ENCODE measurements around the gene MYOM3. TPM values are rescaled to one million over a fixed set of nuclear protein-coding genes. Genes with fewer than 3 reads are reported as not detected.
A peak's percentile ranks its signal among the peaks of the same experiment; 100 is the strongest.

MYOM3 gene
- total RNA-seq, 2 donors from 2014 or later: 3.3 to 28.5 TPM

GRCh38 chr1:24156542-24157260 is 44.8 kb upstream of the MYOM3 start:
- H3K36me3 ChIP-seq: no peaks in the 10 kb centered on the region
- H3K4me1 ChIP-seq (replicated peaks): no peaks in the 10 kb centered on the region
- no peaks in the 10 kb centered on the region for H3K9me3 ChIP-seq
- H3K4me3 ChIP-seq: no peak overlapping the region
- no peak for DNase-seq (ENCODE audit: low spot score)
- 95% methylated on average over 16 of the region's 18 CpGs for WGBS
- no peak for TF ChIP-seq POLR2A (IDR thresholded peaks at IDR 0.05)
- no peak for TF ChIP-seq CTCF (IDR thresholded peaks at IDR 0.05)
- TF ChIP-seq POLR2AphosphoS5 (IDR thresholded peaks at IDR 0.05): no peak
- intact Hi-C loops (cut with DNase I): no loop called here
- no peaks in the 10 kb centered on the region for H3K27me3 ChIP-seq (replicated peaks; ENCODE audit: insufficient read depth)
- no peak overlapping the region for H3K27ac ChIP-seq

- no peaks in the 10 kb centered on the region for H3K4me1 ChIP-seq (replicated peaks)
- H3K27ac ChIP-seq: no peak overlapping the region
- peak; percentile 25 for DNase-seq (ENCODE audit: low spot score)
- no peaks in the 10 kb centered on the region for H3K36me3 ChIP-seq
- H3K27me3 ChIP-seq (replicated peaks; ENCODE audit: insufficient read depth): no peaks in the 10 kb centered on the region
- 51% methylated on average over 11 of the region's 11 CpGs for whole genome bisulfite sequencing
- H3K9me3 ChIP-seq: no peaks in the 10 kb centered on the region
- intact Hi-C loops (cut with DNase I): no loop called here
- TF ChIP-seq POLR2AphosphoS5 (IDR thresholded peaks at IDR 0.05) (no peak), CTCF (IDR thresholded peaks at IDR 0.05) (no peak), POLR2A (IDR thresholded peaks at IDR 0.05) (no peak)
- no peak overlapping the region for H3K4me3 ChIP-seq
Measured at GRCh38 chr1:24155011-24155782, 43.3 kb upstream of the MYOM3 start.

DNA sequence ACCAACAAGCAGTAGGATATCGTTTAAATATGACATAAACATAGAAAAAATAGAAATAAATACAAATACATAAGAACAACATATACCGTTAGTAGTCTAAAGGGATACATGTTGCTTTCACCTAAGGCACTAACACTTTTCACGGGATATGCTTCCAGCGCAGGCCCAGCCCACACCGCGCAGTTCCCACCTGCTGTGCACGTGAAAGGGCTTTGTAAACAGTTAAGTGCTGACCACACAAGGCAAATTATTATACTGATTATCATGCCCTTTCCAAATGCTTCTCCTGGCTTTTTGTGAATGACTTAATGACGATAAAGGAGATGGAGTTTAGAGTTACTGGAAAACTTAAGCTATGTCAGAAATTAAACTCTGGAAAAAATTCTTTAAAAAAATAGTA is 42.3 kb upstream of the MYOM3 start:
- TF ChIP-seq POLR2A (IDR thresholded peaks at IDR 0.05) (no peak), POLR2AphosphoS5 (IDR thresholded peaks at IDR 0.05) (no peak), CTCF (IDR thresholded peaks at IDR 0.05) (no peak)
- H3K27ac ChIP-seq: no peak overlapping the region
- no peaks in the 10 kb centered on the region for H3K4me1 ChIP-seq (replicated peaks)
- intact Hi-C loops (cut with DNase I): no loop called here
- DNase-seq (ENCODE audit: low spot score): no peak
- H3K9me3 ChIP-seq: no peaks in the 10 kb centered on the region
- no peaks in the 10 kb centered on the region for H3K36me3 ChIP-seq
- H3K27me3 ChIP-seq (replicated peaks; ENCODE audit: insufficient read depth): no peaks in the 10 kb centered on the region
- 79% methylated on average over 8 of the region's 8 CpGs for WGBS
- no peak overlapping the region for H3K4me3 ChIP-seq

- no peak for TF ChIP-seq CTCF (IDR thresholded peaks at IDR 0.05)
- no peak for TF ChIP-seq POLR2A (IDR thresholded peaks at IDR 0.05)
- no peak for TF ChIP-seq POLR2AphosphoS5 (IDR thresholded peaks at IDR 0.05)
Measured at GRCh38 chr1:24152631-24153494, 40.9 kb upstream of the MYOM3 start.

More at GRCh38 chr1:24152631-24153494, 40.9 kb upstream of the MYOM3 start:
- H3K4me3 ChIP-seq: no peak overlapping the region
- WGBS: 85% methylated on average over 10 of the region's 10 CpGs
- no peak overlapping the region for H3K27ac ChIP-seq
- H3K36me3 ChIP-seq: no peaks in the 10 kb centered on the region
- no peaks in the 10 kb centered on the region for H3K9me3 ChIP-seq
- H3K4me1 ChIP-seq (replicated peaks): no peaks in the 10 kb centered on the region
- H3K27me3 ChIP-seq (replicated peaks; ENCODE audit: insufficient read depth): no peaks in the 10 kb centered on the region
- no peak for DNase-seq (ENCODE audit: low spot score)
- intact Hi-C loops (cut with DNase I): no loop called here

All from prostate gland (tissue), 2 donors.